ENCODE data around the gene PYROXD2.

Gene PYROXD2

DNA sequence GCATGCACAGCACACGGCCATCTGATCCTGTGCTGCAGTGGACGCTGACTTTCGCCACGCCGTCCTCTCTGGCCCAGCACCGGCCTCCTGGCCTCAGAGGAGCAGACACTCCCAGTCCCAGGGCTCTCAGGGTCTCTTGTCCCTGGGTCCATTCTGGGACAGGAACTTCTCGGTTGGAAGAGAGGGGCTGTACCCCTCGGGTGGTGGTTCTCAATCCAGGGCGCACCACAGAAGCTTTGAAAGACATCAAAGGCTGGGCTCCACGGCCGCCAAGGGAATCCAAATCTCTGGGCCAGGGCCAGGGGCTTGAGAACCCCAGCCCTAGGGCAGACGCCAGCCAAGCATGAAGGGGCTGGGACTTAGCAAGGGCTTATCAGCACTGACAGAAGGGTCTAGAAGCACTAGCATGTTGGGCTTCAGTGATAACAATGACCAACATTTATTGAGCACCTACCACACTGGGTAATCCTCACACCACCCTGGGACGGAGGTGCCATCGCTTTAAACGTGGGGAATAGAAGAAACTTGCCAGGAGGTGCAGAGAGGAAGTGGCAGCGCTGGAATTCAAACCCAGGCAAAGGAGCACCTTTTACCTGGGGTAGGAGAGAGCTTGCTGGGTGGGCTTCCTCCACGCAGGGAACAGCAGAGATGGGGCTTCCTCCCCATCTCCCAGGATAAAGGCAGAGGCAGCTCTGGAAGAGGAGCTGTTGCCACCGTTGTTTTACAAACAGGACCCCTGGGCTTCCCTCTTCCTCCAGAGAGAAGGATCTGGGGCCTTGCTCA, 1.8 kb upstream of the PYROXD2 start:
- DNase-seq (ENCODE audit: extremely low read depth in 1 of 2, low read depth in 1 of 2) = no peak

DNA sequence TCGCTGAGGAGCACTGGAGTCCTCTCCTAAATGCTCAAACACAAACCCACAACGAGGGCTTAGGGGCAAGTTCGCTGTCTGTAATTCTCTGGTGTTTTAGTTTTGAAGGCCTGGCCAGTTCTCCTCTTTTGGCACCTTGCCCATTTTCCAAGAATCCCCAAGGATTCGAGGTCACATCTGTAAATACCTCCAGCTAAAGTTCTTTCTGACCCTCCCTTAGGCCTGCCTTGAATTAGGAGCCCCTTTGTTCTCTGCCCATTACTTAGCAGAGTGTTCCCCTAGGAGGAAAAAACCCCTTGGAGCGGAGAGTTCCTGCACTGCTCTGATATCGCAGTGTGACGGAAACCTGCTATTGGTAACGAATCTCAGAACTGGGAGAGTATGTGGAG, 743 bp upstream of the PYROXD2 start:
- DNase-seq (ENCODE audit: extremely low read depth in 1 of 2, low read depth in 1 of 2) = no peak

DNA sequence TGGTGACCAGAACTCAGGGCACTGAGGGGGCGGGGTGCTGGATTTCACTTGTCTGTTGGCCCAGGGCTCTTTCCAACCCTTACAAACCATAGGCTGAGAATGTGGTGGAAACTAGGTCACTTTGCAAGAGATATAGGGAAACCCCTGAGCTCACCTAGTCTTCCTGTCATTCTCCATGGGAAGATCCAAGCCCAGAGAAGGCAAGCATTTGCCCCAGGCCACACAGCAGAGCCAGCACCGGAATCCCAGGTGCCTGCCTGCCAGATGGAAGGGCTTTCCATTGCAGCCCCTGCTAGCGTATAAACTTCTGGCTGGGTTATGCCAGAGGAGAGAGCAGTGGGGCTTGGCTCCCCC, 427 bp downstream of the PYROXD2 start:
- no peak for DNase-seq (ENCODE audit: extremely low read depth in 1 of 2, low read depth in 1 of 2)

DNA sequence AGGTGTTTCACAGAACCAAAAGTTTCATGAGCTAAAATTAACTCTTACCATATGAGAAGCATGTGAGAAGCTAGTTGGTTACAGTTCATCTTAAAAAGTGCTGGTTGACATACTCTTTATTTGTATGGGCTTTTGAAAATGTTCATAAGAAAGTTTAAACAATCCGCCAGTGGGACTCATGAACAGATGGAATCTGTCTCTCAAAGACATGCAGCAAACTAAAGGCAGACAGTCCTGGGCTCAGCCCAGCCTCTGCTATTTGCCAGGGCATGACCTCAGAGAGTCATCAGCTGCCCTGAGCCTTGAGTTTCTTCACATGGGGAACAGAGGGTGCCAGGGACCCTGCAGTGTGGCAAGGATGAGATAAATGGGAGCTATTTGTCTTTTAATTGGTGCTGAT, 3.2 kb downstream of the PYROXD2 start:
- DNase-seq (ENCODE audit: extremely low read depth in 1 of 2, low read depth in 1 of 2) = no peak

DNA sequence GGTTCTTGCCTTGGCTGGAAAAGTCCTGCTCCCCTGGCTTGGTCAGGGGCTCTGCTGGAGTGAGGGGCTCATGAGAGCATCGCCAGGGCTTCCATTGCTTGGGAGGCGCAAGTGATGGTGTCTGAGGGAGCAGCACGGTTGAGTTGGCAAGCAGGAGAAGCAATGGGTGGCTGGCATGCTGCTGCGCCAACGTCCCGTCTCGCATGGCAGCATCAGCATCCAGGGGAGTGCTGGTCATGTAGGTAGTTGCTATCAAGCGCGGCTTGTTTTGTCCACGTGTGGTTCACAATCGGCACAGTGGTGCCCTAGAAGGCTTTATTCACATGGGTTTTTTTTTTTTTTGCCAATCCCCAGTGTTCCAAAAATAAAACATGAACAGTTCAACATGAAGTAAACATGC, 3.8 kb downstream of the PYROXD2 start:
- DNase-seq (ENCODE audit: extremely low read depth in 1 of 2, low read depth in 1 of 2) = no peak

DNA sequence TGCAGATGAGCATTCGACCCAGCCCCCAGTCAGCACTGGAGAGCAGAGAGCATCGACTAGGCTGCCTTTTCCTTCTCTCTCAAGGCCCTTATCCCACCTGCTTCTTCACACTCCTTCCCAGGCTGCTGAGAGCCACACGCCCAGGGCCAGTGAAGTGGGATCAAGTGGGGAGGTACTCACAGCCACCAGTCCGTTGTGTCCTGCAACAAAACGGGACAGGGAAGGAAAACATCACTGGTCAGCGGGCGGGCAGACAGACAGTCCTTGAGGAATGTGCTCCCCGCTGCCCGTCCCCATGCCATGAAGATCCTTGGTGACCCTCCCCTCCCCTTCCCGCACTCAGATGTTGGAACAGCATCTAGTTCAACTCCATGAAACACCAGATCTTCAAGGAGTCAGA, 4.2 kb downstream of the PYROXD2 start:
- no peak for DNase-seq (ENCODE audit: extremely low read depth in 1 of 2, low read depth in 1 of 2)

DNA sequence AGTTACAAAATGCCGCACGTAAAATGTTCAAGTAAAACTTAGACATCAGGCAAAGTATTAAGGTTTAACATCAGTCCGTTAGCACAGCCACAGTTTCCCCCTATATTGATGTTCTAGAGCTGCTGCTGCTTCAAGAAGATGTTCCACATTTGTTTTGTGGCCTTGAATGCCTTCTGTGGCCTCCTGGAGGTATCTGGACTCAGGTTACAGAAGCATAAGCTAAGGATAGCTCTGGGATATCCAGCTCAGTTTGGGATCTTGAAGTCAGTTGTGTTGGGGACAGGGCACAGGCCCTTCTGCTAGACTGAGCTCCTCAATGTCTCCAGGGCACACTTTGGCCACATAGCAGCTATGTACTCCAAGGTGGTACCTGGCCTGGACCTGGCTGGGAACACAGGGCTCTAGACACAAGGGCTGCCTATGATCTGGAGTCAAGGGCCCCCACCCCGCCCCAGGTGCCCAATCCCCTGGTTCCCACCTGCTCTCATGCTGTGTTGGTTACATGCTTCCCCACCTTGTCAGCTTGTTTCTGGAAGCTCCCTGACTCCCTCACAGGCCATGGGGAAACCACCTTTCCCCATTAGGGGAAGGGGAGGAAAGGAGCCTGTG, 4.7 kb downstream of the PYROXD2 start:
- no peak for DNase-seq (ENCODE audit: extremely low read depth in 1 of 2, low read depth in 1 of 2)

DNA sequence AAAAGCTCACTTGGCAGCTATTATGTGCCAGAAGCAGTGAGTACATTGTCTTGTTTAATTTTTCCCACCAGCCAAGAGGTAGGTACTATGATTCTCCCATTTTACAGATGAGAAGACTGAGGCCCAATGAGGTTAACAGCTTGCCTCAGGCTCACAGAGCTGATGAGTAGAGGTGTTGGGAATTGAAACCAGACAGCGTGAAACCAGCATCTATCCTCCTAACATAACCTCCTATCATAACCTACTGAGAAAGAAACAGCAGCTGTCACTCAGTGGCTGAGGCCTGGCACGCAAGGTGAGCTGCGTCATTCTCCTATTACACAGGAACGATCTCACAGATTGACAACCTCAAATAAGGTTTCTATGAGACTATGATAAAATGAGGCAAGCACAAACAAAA, 6.2 kb downstream of the PYROXD2 start:
- DNase-seq (ENCODE audit: extremely low read depth in 1 of 2, low read depth in 1 of 2) = no peak

DNA sequence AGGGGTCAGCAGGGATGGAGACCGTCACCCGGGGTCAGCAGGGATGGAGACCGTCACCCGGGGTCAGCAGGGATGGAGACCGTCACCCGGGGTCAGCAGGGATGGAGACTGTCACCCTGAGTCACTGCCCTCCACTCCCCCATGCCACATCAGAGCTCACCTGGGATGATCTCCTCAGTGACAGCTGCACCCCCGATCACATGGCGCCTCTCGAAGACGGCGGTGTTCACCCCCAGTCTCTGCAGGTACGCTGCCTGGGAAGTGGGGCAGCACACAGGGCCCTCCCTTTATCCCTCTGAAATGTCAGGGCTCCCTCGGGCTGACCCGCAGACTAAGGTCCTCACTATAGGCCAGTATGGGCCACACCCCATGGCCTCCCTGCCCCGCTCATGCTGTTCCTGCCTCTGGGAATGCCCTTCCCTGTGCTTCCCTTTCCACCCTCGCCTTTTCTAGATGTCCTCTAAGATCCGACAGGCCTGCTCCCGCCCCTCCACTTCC, 7.2 kb downstream of the PYROXD2 start:
- DNase-seq (ENCODE audit: extremely low read depth in 1 of 2, low read depth in 1 of 2) = no peak

DNA sequence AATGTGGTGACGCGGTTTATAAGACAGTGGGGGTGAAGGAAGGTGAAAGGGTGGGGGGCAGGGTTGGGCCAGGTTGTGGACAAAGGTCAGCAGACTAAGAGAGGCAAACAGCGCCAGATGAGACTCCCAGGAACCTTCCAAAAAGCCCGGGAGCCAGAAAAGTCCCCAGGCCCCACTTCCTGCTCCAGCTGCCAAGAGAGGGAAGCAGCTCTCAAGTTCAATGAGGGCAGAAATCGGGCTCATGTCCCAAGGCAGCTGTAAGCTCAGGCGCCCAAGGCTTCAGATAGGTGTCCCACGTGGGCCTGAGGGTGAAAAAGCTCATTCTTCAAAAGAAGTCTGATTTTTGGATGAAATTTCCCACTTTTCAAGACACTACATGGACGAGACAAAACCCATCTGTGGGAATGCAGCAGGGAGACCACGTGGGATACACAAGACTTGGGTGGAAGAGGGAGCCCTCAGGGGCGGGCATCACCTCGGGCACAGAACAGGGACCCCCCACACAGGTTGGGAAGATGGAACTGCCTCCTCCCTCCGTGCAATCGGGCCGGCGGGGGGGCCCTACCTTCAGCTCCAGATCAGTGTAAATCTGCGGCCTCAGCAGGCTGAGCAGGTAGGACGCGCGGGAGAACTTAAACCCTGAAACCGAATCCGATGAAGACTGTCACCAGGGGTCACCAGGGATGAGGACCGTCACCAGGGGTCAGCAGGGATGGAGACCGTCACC, 7.8 kb downstream of the PYROXD2 start:
- no peak for DNase-seq (ENCODE audit: extremely low read depth in 1 of 2, low read depth in 1 of 2)

DNA sequence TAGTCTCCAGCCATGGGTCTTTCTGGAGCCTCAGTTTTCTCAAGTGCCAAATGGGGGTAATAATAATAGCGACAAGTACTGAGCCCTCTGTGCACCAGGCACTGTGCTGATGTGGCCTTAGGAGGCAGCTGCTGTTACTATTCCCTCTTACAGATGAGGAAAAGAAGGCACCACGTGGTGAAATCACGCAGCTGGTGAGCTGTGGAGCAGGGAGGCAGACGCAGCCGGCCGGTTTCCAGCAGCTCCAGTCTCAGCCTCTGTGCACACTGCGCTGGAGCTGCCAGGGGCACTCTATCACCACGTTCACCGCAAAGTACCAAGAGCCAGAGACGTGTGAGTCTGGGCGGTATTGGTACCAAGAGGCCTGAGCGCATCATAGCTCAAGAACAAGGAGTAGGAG, 9.6 kb downstream of the PYROXD2 start:
- DNase-seq (ENCODE audit: extremely low read depth in 1 of 2, low read depth in 1 of 2) = no peak

DNA sequence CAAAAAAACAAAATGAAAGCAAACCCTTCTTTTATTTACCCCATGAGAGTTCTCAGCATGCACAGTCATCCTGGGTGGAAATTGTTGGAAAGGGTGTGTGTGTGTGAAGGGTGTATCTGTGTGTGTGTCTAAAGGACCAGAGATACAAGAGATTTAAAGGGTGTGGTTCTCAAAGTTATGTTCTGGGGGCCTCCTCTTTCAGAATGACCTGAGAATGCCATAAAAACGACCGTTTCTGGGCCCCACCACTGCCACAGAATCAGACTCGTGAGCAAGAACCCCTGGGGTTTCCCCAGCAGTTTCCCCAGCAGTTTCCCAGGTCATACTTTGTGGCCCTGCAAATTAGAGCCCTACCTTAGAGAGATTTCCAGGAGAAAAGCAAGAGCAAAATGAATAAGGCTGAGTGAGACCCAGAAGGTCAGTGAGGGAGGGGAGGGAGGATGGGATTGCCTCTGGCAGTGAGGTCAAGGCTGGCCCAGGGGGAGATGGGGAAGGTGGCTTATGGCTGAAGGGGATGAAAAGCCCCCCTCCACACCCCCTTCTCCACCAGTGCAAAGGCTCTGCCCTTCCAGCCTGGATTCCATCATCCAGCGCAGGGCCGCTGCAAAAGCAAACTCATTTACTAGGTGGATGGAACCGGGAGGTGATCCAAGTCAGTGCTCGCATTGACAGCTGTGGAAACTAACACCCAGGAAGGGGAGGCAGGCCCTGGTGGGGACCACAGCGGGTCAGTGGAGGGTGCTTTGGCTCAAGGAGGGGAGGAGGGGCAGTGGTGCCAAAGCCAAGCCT, 10.2 kb downstream of the PYROXD2 start:
- no peak for DNase-seq (ENCODE audit: extremely low read depth in 1 of 2, low read depth in 1 of 2)

DNA sequence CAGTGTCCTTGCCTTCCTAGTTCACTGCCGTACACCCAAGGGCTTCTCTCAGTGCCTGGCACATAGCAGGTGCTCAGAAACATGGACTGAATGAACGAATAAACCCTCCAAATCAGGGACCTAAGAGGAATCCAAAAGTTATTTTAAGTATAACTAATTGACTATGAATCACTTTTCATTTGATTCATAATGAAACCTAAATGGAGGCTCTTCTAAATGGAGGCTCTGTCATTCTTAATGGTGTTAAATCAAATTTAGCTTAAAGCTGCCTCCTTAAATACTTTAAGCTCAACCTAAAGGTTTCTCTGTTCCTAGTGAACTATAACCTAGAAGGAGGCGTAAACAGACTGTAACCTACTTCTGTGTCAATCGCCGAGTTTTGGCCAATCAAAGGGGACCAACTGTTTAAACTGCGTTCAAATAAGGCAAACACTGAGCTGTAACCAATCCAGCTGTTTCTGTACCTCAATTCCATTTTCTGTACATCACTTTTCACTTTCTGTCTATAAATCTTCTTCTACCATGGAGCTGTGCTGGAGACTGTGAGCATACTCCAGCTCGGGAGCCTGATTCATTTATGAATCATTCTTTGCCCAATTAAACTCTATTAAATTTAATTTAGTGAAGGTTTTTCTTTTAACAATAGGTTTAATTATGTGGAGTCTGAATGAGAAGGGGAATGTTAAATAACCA, 11.0 kb downstream of the PYROXD2 start:
- no peak for DNase-seq (ENCODE audit: extremely low read depth in 1 of 2, low read depth in 1 of 2)

DNA sequence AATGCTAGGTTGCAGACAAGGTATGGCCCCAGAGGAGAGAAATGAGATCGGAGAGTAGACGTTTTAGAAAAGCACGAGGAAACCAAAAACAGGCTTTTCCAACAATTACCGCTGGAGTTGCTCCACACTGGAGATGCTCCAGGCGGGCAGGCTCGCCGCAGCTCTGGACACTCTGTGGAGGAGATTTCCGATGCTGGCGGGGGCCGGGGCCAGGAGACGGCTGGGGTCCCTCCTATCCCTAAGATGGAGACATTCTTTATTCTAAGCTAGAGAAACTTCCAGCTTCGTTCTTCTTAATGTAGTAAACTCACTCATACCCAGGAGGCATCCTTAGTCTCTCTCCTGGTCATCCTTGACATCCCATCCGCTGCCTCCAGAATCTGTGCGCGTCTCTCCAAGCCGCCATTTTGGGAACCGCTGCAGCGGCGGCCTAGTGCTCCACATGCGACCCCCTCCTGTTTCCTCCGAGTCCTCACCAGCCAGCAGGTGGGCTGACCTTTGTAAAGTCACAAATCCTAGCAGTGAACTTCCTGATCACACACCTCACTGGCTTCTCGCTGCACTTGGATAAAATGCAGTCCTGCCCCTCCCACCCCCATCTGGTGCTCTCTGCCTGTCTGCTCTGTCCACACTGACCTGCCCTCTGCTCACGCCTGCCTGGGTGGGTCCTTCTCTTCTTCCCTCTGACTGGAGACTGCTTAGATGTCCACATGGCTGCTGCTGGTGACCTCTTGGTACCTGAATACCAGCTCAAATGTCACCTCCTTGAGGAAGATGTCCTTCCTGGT, 11.9 kb downstream of the PYROXD2 start:
- no peak for DNase-seq (ENCODE audit: extremely low read depth in 1 of 2, low read depth in 1 of 2)

DNA sequence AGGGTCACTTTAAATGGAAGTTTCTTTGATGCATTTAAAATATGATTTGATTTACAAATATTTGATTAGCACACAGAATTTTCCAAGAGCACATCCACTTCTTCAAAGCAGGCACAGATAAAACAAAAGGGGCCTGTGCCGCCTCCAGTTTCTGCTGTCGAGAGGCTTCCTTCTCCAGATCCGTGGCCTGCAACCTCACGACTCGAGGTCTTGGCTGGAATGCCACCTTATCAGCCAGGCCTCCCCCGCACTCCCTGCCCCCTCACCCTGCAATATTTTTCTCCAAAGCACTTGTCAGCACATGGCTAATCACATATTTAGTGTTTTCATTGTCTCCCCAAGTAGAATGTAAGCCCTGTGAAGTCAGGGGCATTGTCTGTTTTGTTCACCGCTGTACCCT, 12.5 kb downstream of the PYROXD2 start:
- no peak for DNase-seq (ENCODE audit: extremely low read depth in 1 of 2, low read depth in 1 of 2)

DNA sequence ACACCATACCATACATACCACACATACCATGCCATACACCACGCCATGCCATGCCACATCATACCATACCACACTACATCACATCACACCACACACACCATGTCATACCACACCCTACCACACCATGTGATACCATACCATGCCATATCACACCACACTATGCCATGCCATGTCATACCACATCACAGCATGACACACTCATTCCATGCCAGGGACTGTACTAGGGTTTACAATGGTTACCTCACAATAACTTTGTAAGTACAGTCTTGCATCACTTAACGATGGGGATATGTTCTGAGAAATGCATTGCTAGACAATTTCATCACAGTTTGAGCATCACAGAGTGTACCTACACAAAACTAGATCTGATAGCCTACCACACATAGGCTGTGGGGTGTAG, 14.5 kb downstream of the PYROXD2 start:
- DNase-seq (ENCODE audit: extremely low read depth in 1 of 2, low read depth in 1 of 2) = no peak

DNA sequence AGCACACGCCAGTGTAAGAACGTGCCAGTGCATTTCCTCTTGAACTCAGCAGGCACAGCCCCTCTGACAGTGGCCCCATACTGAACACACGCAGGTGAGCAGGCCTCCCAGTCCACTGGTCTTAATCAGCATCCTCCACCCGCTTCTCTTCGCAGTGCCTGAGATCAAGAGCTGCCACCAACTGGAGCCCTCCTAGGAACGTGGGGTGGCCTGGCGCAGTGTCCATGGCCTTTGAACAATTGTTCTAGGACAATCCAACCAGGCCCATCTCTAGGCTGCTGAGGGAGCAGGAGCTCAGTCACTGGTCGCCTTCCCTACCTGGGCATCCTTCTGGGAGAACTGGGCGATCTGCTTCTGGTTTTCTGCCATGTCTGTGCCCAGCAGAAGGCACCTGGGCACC, 15.2 kb downstream of the PYROXD2 start:
- DNase-seq (ENCODE audit: extremely low read depth in 1 of 2, low read depth in 1 of 2) = no peak

DNA sequence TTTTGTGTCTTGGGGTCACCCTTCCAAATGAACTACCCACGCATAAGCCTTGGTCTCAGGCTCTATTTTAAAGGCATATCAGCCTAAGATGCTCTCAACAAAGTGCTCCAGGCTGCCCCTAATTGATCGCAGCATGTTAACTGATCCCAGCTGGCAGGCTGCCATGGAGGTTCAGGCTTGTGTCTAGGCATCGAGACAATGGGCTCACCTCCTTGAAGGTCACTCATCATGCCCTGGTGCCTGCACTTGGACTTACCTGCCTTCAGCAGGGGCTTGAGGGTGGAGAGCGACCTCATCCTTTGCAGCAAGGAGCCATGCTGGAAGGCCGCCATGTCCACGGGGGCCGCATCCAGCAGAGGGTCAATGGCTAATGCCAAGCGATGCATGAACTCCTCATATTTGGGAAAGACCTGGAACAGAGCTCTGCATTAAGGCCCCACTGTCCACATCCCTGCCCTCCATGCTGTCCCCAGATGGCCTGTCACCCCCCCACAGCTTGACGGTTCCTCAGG, 17.8 kb downstream of the PYROXD2 start:
- no peak for DNase-seq (ENCODE audit: extremely low read depth in 1 of 2, low read depth in 1 of 2)
